Inferior parietal cortex (tissue), 1 donor: ENCODE data around the gene ACTG1.

Experiments
- DNase-seq: peaks from one replicate; pipeline ENCODE4 v3.0.0-alpha.2; 2016; ENCODE audit errors: extremely low spot score

Gene ACTG1

DNA sequence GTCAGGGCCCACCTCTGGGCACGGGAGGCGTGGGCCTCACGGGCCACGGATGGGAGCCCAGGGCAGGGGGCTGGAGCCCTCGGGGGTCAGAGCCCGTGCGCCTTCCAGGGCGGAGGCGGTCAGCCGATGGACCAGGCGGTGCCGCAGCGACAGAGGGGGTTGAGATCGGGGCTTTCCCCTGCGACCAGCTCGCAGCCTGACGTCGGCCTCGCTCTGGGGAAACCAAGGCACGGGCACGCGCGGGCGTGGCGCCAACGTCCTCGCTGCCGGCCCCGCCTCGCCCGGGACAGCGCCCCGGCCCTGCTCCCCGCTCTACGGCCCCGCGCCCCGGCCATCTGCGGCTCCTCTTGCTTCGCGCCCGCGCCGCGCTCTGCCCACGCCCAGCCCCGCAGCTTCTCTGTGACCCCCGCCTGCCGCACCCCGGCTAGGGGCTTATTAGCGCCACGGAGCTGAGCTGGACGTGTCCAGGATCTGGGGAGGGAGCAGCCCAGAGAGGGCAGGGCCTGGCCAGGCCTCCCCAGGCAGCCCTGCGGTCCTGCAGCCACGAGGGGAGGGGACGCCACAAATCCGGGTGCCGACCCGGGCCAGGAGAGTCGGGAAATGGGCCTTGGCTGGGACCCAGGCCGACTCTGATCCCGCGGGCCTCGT lies 13.5 kb downstream of the ACTG1 start:
- DNase-seq: no peak

GRCh38 chr17:81494626-81495377 lies 17.8 kb downstream of the ACTG1 start:
- no peak for DNase-seq

DNA sequence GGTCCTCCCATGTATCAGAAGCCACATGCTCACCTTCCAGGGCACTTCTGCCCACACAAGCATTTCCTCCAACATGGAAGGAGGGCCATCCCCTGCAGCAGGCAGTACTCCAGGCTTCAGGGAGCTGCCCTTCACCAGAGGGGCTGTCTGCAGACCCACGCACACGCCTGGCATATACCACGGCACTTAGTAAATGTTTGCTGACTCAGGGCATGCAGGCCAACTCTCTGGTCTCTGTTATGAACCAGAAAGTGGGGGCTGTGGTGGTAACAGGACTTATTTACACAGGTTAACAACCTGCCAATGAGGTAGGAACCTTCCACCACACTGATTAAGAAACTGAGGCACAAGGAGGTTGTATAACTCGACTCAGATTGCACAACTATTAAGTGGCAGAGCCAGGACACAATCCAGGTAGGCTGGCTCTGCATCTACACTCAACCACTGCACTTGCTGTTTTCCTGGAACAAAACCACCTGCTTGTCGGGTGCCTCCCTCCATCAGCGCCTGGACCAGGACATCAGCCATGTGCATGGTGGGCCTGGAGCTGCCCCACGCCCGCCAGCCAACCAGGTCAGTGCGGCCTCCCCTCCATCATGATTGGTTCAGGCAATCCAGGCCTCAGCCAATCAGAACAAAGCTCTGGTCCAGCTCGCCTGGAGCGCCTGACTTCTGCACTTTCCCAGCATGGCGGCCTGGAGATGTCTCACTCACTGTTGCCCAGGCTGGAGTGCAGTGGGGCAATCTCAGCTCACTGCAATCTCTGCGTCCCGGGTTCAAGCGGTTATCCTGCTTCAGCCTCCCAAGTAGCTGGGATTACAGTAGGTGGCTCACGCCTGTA lies 19.2 kb downstream of the ACTG1 start:
- DNase-seq: no peak

- DNase-seq: no peak
Observed at GRCh38 chr17:81492706-81493105, 19.9 kb downstream of the ACTG1 start.

- no peak for DNase-seq
Observed at GRCh38 chr17:81492202-81492601, 20.4 kb downstream of the ACTG1 start.

DNA sequence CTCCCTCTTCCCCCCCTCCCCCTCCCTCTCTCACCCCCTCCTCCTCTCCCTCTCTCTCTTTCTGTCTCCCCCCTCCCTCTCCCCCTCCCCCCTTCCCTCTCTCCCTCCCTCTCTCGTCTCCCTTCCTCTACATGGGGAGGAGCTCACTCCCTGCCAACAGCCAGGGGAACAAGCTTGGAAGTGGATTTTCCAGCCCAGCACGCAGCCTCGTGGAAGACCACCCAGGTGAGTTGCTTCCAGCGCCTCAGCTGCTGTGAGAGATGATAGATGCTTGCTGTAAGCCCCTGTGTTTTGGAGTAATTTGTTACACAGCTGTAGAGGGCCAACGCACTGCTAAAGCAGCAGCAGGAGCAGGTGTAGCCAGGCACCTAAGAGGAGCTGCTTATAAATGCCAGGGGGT lies 20.8 kb downstream of the ACTG1 start:
- DNase-seq: no peak

GRCh38 chr17:81491181-81491581 lies 21.4 kb downstream of the ACTG1 start:
- no peak for DNase-seq

DNA sequence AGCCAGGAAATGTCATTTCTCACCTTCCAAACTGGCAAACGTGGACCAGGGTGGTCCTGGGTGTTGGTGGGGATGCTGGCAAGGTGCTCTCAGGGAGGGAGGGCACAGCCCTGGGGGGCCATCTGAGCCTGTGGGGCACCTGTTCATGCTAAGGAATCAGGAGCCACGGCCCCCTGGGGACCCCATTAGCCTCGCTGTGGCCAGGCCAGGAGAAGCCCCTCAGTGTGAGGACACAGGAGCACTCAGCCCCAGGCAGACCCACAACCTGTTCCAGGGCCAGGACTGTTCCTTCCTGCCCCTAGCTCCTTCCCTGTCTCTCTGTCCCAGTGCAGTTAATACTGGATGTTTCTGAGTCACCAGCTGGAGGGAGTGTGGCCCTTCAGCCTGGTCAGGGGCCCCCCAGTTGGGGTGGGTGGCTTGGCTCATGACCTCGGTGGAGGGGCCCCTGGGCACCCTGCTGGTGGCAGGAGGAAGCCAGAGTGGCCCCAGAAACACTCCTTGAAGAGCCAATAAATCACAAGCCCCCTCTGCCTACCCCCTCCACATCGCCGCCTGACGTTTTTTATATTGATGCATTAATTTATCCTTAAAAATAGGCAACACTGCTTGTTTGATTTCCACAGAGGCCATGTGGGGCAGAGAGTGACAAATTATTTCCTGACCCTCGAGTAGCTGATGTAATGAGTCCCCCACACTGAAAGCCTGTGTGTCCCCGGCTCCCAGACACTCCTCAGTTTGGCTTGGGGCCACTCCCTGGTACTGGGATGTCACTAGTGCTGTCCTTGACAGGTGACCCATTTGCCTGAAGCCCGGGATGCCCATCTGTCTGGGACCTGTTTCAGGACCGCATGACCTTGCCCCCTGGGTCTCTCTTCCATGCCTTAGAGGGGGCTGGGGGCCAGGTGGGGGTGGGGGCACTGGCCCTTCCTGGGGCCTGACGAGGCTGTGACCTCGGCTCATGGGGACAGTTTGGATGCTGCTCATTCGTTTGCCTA lies 22.3 kb downstream of the ACTG1 start:
- DNase-seq: no peak

DNA sequence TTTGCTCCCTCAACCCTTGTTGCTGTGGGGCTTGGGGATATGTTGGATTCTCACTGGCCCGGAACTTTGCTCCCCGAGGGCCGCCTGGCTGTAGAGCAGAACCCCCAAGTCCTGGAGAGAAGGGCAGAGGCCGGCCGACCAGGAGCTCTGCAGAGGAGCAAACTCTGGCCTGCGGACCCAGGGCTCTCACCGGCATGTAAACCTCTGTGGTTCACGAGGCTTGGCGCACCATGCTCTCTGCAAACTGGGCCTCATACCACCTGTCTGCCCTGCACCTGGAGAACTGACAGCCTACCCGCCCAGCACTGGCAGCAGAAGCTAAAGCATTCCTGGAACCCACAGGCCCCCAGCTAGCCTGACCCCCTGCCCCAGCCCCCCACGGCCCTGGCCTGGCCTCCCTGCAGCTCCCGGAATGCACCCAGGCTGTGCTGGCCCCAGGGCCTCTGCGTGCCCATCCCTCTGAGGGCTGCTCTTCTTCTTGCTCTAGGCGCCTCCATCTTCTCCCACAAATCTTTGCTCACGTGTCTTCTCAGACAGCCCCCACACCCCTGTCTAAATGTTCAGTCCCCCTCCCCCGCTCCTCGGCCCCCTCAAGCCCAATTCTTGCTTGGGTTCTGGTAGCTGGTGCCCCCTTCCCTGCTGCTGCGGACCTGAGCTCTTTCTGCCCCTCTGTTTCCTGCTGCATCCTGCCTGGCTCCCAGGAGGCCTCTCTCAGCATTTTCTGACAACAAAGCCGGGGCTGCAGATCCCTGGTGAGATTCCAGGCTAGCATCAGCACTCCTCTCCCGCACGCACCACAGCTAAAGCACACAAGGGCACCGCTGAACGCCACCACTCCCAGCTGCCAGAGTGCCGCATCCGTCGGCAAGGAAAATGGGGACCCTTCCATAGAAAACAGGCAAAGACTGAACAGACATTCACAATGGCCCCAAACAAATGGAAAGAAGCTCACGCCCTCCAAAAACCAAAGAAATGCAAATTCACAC lies 23.3 kb downstream of the ACTG1 start:
- DNase-seq: no peak

GRCh38 chr17:81488276-81488860 lies 24.2 kb downstream of the ACTG1 start:
- no peak for DNase-seq

DNA sequence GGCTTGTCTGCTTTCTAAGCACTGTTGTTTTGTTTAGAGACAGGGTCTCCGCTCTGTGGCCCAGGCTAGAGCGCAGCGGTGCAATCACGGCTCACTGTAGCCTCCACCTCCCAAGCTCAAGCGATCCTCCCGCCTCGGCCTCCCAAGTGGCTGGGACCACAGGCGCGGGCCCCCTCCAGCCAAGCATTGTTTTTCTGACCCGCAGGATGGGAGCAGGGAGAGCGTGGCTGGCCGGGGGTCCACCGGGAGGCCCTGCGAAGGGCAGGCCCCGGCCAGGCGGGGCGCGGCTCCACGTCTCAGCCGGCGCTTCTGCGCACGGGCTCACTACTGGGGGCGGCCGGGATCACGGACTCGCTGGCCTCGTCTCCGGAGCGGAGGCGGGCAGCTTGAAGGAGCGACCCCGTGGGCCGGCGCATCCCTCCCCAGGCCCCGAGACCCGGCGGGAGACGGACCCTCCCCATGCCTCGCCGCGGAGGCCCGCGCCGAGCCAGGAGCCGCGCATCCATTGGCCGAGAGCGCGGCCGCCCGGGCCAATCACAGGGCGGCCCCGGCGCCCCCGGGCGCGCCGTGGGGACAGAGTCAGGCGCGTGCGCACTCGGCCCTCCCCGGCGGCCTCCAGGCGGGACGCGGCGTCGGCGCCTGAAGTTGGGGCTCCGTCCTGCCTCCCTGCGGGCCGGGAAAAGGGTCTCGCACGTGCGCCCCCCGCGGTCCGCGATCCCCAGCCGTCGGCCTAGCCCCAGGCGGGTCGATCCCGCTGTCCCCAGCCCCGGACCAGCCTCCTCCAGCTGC lies 24.9 kb downstream of the ACTG1 start:
- peak; percentile 82 for DNase-seq

DNA sequence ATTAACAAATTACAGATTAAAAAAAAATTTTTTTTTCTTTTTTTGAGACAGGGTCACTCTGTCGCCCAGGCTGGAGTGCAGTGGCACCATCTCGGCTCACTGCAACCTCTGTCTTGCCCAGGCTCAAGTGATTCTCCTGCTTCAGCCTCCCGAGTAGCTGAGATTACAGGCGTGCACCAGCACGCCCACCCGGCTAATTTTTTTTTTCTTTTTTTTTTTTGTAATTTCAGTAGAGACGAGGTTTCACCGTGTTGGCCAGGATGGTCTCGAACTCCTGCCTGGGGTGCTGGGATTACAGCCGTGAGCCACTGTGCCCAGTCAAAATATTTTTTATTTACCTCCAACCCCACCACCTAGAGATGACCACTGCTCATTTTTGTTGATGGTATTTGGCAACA lies 25.5 kb downstream of the ACTG1 start:
- no peak for DNase-seq

- DNase-seq: no peak
Observed at GRCh38 chr17:81486199-81486810, 26.3 kb downstream of the ACTG1 start.

DNA sequence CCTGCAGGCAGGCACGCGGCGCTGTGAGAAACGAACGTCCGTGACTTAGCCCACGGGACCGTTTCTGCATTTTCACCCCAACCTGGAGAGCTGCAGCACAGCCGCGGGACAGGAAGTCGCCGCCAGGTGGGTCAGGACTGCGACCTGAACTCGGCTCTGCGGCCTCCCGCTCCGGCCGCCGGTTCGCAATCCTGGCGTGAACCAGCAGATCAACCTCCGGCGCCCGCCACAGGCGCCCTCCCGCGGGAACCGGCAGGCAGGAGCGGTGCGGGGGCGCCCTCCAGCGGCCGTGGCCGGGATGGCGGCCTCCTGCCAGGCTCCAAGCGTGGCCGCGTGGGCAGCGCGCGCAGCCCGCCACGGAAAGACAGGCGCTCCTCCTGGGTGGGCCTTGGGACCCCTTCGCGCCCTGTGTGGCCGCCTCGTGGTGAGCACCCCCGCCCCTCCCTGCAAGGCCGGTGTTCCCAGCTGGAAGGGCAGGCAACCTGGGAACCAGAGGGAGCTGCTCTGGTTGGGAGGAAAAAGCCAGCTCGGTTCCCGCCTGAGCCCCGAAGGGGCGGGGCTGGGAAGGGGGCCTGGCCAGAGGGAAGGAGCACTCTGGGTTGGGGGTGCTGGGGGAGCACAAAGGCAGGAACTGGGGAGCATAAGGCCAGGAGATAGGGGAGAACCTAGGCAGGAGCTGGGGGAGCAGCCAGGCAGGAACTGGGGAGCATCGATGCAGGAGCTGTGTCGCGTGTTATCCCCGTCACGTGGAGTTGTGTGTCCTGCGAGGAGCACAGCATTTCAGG lies 28.2 kb downstream of the ACTG1 start:
- peak; percentile 83 for DNase-seq

- DNase-seq: no peak
Observed at GRCh38 chr17:81483862-81484194, 28.8 kb downstream of the ACTG1 start.

- no peak for DNase-seq
Observed at GRCh38 chr17:81483085-81483861, 29.3 kb downstream of the ACTG1 start.

- DNase-seq: no peak
Observed at GRCh38 chr17:81482673-81483072, 29.9 kb downstream of the ACTG1 start.
